ENCODE results near the gene SUPT5H. TPM values are rescaled to one million over a fixed set of nuclear protein-coding genes. Genes with fewer than 3 reads are reported as not detected.
"Not testable (repeated sequence)": the region's sequence is repeated elsewhere in the genome, so short reads cannot be mapped to it uniquely, and the experiment has no call there.

Gene SUPT5H
- total RNA-seq, 1 donor from 2014 or later = 91.4 TPM

DNA sequence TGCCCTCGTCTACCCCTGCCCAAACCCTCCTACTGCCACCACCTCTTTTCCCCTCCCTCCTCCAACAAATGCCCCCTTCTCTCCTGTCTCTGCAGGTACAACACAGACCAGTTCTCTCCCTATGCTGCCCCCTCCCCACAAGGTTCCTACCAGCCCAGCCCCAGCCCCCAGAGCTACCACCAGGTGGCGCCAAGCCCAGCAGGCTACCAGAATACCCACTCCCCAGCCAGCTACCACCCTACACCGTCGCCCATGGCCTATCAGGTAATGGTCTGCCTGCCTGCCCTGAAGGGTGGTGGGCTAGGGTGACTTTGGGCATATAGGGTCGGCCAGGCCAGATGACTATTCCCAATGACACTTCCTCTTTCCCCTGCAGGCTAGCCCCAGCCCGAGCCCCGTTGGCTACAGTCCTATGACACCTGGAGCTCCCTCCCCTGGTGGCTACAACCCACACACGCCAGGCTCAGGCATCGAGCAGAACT is 28.8 kb downstream of the SUPT5H start:
- Histone ChIP-seq H3K27ac (replicated peaks) (no peak overlapping the region), H3K4me1 (peaks cover 11% of the 10 kb centered on the region), H3K9me3 (replicated peaks) (no peaks in the 10 kb centered on the region), H3K36me3 (peaks cover 71% of the 10 kb centered on the region), H3K27me3 (ENCODE audit: low read depth) (no peaks in the 10 kb centered on the region), H3K4me3 (no peak overlapping the region)
- TF ChIP-seq, protein P1, sequence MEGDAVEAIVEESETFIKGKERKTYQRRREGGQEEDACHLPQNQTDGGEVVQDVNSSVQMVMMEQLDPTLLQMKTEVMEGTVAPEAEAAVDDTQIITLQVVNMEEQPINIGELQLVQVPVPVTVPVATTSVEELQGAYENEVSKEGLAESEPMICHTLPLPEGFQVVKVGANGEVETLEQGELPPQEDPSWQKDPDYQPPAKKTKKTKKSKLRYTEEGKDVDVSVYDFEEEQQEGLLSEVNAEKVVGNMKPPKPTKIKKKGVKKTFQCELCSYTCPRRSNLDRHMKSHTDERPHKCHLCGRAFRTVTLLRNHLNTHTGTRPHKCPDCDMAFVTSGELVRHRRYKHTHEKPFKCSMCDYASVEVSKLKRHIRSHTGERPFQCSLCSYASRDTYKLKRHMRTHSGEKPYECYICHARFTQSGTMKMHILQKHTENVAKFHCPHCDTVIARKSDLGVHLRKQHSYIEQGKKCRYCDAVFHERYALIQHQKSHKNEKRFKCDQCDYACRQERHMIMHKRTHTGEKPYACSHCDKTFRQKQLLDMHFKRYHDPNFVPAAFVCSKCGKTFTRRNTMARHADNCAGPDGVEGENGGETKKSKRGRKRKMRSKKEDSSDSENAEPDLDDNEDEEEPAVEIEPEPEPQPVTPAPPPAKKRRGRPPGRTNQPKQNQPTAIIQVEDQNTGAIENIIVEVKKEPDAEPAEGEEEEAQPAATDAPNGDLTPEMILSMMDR (IDR thresholded peaks at IDR 0.05; ENCODE audit: borderline replicate concordance) = peak; percentile 84
- intact Hi-C loops (cut with micrococcal nuclease) = no loop called here
- peak; percentile 58 for DNase-seq

DNA sequence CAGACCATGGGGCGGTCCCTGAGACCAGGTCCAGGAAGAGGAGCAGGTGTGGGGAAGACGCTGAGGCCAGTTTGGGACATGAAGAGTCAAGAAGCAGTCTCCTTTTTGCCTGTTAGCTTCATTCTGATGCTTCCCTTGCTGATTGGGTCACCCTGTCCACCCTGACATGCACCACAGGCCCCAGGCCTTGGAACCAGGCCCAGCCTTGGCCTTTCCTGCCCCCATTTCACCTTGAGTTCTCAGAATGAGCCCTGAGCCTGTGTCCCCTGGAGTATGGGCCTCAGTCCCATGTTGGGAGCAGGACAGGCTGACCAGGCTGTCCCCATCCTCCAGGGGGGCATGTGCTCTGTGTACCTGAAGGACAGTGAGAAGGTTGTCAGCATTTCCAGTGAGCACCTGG is 30.4 kb downstream of the SUPT5H start:
- Histone ChIP-seq H3K4me3 (peak overlapping the region; percentile 31), H3K27ac (replicated peaks) (peak overlapping the region; percentile 52), H3K9me3 (replicated peaks) (no peaks in the 10 kb centered on the region), H3K36me3 (peaks cover 55% of the 10 kb centered on the region), H3K4me1 (peaks cover 20% of the 10 kb centered on the region), H3K27me3 (ENCODE audit: low read depth) (no peaks in the 10 kb centered on the region)
- peak; percentile 30 for DNase-seq
- TF ChIP-seq, protein P1 (IDR thresholded peaks at IDR 0.05; ENCODE audit: borderline replicate concordance) = no peak
- intact Hi-C loops (cut with micrococcal nuclease) = no loop called here

DNA sequence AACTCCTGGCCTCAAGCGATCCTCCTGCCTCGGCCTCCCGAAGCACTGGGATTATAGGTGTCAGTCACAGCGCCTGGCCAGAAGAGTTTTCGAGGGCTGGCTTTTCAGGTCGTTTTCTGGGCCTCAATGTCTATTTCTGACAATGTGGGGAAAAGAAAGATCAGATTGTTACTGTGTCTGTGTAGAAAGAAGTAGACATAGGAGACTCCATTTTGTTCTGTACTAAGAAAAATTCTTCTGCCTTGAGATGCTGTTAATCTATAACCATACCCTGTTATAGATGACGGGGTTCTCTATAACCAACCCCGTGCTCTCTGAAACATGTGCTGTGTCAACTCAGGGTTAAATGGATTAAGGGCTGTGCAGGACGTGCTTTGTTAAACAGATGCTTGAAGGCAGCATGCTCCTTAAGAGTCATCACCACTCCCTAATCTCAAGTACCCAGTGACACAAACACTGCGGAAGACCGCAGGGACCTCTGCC is 34.0 kb downstream of the SUPT5H start:
- H3K4me3 ChIP-seq; H3K9me3 ChIP-seq (replicated peaks); H3K27me3 ChIP-seq (ENCODE audit: low read depth); DNase-seq; intact Hi-C loops (cut with micrococcal nuclease): not testable (repeated sequence)
- Histone ChIP-seq H3K36me3 (peaks cover 31% of the 10 kb centered on the region), H3K4me1 (peaks cover 34% of the 10 kb centered on the region), H3K27ac (replicated peaks) (peak overlapping the region; percentile 84)

DNA sequence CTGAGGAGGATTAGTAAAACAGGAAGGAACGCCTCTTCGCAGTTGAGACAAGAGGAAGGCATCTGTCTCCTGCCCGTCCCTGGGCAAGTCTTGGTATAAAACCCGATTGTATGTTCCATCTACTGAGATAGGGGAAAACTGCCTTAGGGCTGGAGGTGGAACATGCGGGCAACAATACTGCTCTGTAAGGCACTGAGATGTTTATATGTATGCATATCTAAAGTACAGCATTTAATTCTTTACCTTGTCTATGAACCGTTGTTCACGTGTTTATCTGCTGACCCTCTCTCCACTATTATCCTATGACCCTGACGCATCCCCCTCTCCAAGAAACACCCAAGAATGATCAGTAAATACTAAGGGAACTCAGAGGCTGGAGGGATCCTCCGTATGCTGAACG is 34.5 kb downstream of the SUPT5H start:
- TF ChIP-seq, protein P1 (IDR thresholded peaks at IDR 0.05; ENCODE audit: borderline replicate concordance) = no peak
- H3K4me3 ChIP-seq = peak overlapping the region; percentile 99
- H3K27ac ChIP-seq (replicated peaks) = peak overlapping the region; percentile 84

DNA sequence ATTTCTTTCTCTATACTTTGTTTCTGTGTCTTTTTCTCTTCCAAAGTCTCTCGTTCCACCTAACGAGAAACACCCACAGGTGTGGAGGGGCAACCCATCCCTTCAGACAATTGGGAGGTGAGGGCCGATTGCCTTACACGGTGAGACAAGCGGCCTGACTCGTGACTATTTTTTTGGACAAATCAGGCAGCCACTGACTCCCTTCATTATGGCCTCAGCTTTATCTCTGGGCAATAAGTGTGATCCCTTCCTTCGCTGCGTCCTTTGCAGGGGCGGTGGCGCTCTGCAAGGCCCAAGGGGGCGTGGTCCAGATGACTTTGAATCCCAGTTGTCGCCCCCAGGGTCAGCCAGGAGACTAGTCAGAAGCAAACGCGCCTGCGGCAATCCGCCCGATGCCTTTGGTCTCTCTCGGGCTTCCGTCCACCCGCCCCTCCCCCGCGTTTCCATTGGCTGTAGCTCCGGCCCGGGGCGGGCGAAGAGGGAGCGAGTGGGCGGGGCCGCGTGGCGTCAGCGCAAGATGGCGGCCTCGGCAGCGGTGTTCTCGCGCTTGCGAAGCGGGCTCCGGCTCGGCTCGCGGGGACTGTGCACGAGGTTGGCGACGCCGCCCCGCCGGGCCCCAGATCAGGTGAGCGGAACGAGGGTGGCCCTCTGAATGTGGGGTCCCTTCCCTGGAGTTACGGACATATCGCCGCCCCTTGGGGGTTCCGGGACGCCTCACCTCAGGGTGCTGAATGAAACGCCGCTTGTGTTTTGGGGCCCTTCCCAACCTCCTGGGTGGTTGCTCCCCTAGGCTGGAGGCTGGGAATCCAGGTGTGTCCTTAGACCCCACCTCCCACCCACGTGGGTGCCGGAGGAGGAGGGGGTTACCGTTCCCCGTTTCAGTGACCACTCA is 35.2 kb downstream of the SUPT5H start, which contains the start of gene TIMM50:
Gene TIMM50, plus strand, starts transcription at position 502 of the 892 bp plus-strand sequence. Its CDS starts 16 bp downstream, at position 518.
- TF ChIP-seq, protein P1 (IDR thresholded peaks at IDR 0.05; ENCODE audit: borderline replicate concordance) = no peak
- DNase-seq = peak; percentile 99
- Histone ChIP-seq H3K4me3 (peak within 1 kb of the TSS; percentile 99), H3K27me3 (ENCODE audit: low read depth) (no peaks in the 10 kb centered on the region), H3K4me1 (peaks cover 31% of the 10 kb centered on the region), H3K9me3 (replicated peaks) (no peaks in the 10 kb centered on the region), H3K27ac (replicated peaks) (peak within 1 kb of the TSS; percentile 84), H3K36me3 (peaks cover 33% of the 10 kb centered on the region)
- intact Hi-C loops (cut with micrococcal nuclease) = no loop called here

More for the DNA sequence above, 34.5 kb downstream of the SUPT5H start:
- Histone ChIP-seq H3K27me3 (ENCODE audit: low read depth) (no peaks in the 10 kb centered on the region), H3K36me3 (peaks cover 32% of the 10 kb centered on the region), H3K9me3 (replicated peaks) (no peaks in the 10 kb centered on the region), H3K4me1 (peaks cover 34% of the 10 kb centered on the region)
- DNase-seq = no peak
- intact Hi-C loops (cut with micrococcal nuclease) = no loop called here

DNA sequence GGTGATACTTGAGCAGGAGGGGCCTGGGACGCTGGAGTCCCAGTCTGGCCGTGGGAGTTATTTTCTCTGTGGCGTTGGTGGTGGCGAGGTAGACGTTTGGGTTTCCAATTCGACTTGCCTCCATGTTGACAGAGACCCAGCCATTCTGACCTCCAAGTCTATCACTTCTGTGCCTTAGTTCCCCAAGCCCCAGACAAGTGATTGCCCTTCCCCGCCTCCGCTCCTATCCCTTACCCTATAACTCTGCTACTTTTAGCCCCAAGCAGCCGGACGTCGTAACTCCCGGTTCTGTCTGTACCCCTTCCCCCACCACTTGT is 35.8 kb downstream of the SUPT5H start:
- no peaks in the 10 kb centered on the region for H3K27me3 ChIP-seq (ENCODE audit: low read depth)
- peak overlapping the region; percentile 84 for H3K27ac ChIP-seq (replicated peaks)
- peaks cover 33% of the 10 kb centered on the region for H3K36me3 ChIP-seq
- H3K9me3 ChIP-seq (replicated peaks) = no peaks in the 10 kb centered on the region
- TF ChIP-seq, protein P1 (IDR thresholded peaks at IDR 0.05; ENCODE audit: borderline replicate concordance) = no peak
- intact Hi-C loops (cut with micrococcal nuclease) = no loop called here
- no peak for DNase-seq
- H3K4me1 ChIP-seq = peaks cover 25% of the 10 kb centered on the region
- H3K4me3 ChIP-seq = peak overlapping the region; percentile 99
